WTC11 (cell line): Measurements from ENCODE around the gene PTPRG. TPM values are rescaled to one million over a fixed set of nuclear protein-coding genes. Genes with fewer than 3 reads are reported as not detected.

Experiments used
- ATAC-seq: fragments of 200-7000 bp; cut with Tn5 transposase; 2 replicates; pipeline ENCODE4 v1.10.0; 2021; ENCODE audit warnings: mild to moderate bottlenecking, moderate library complexity
- CTCF ChIA-PET: fragments of 300-600 bp; sonication (Branson Sonifier 250); formaldehyde crosslinking; loops from one replicate; lab custom pipeline; 2021; ENCODE audit warnings: antibody characterized with exemption; lab: Charles Lee
- POLR2A ChIA-PET: fragments of 350-600 bp; sonication (Branson Sonifier 250); formaldehyde crosslinking; loops from one replicate; lab custom pipeline; 2021; ENCODE audit warnings: antibody characterized with exemption; lab: Charles Lee
- DNase-seq: peaks from one replicate; pipeline ENCODE4 v3.0.0; 2021; ENCODE audit warnings: low spot score
- H3K27ac Mint-ChIP-seq: 2 replicates; pipeline ENCODE4 v1.8.0; 2021; ENCODE audit warnings: mixed read lengths
- H3K27me3 Mint-ChIP-seq: 2 replicates; pipeline ENCODE4 v1.8.0; 2021; ENCODE audit warnings: low read depth, mild to moderate bottlenecking, moderate library complexity, mixed read lengths
- H3K36me3 Mint-ChIP-seq: 2 replicates; pipeline ENCODE4 v1.8.0; 2021; ENCODE audit warnings: mixed read lengths
- H3K4me1 Mint-ChIP-seq: 2 replicates; pipeline ENCODE4 v1.8.0; 2022; ENCODE audit warnings: mixed read lengths
- H3K4me3 Mint-ChIP-seq: 2 replicates; pipeline ENCODE4 v1.8.0; 2021; ENCODE audit warnings: mild to moderate bottlenecking, moderate library complexity, mixed read lengths
- H3K9me3 Mint-ChIP-seq: 2 replicates; pipeline ENCODE4 v1.8.0; 2021; ENCODE audit warnings: mixed read lengths
- ATF1 ChIP-seq: sonication (generic); formaldehyde crosslinking; IDR thresholded peaks from 2 replicates; pipeline ENCODE4 v1.8.1; 2023; ENCODE audit warnings: mild to moderate bottlenecking, moderate library complexity, missing genetic modification reagents
- GABPB1 ChIP-seq: sonication (generic); formaldehyde crosslinking; IDR thresholded peaks from 2 replicates; pipeline ENCODE4 v1.8.1; 2023; ENCODE audit warnings: mild to moderate bottlenecking, missing genetic modification reagents
- GRHL2 ChIP-seq: fragments of 250-450 bp; sonication (Bioruptor Pico); IDR thresholded peaks from 2 replicates; pipeline ENCODE4 v1.8.0; 2022; ENCODE audit warnings: mild to moderate bottlenecking, moderate library complexity; ENCODE audit not compliant: insufficient replicate concordance, severe bottlenecking
- IRF2 ChIP-seq: sonication (generic); formaldehyde crosslinking; IDR thresholded peaks from 2 replicates; pipeline ENCODE4 v1.8.0; 2022; ENCODE audit warnings: low read depth, missing genetic modification reagents, borderline replicate concordance
- JUN ChIP-seq: sonication (generic); formaldehyde crosslinking; IDR thresholded peaks from 2 replicates; pipeline ENCODE4 v1.8.0; 2023; ENCODE audit warnings: mild to moderate bottlenecking, missing genetic modification reagents
- SP1 ChIP-seq: sonication (generic); formaldehyde crosslinking; conservative IDR thresholded peaks from 2 replicates; pipeline ENCODE4 v1.8.1; 2022; ENCODE audit warnings: missing genetic modification reagents
- ZBTB21 ChIP-seq: sonication (generic); formaldehyde crosslinking; IDR thresholded peaks from 2 replicates; pipeline ENCODE4 v1.8.1; 2023; ENCODE audit warnings: mild to moderate bottlenecking, missing genetic modification reagents, borderline replicate concordance
- total RNA-seq: library from RNA; stranded (reverse); gene quantifications from 3 replicates; pipeline ENCODE4 v1.2.3, GENCODE V29; 2021
- TF ChIP-seq, protein P1 (sequence below): sonication (generic); formaldehyde crosslinking; conservative IDR thresholded peaks from 2 replicates; pipeline ENCODE4 v1.8.1; 2022; ENCODE audit warnings: mild to moderate bottlenecking, missing genetic modification reagents
- TF ChIP-seq, protein P2 (sequence below): fragments of 250-450 bp; sonication (Bioruptor Pico); IDR thresholded peaks from 2 replicates; pipeline ENCODE4 v1.8.0; 2021; ENCODE audit warnings: mild to moderate bottlenecking
- TF ChIP-seq, protein P3 (sequence below): fragments of 200-600 bp; IDR thresholded peaks from 2 replicates; pipeline ENCODE4 v1.8.0; 2022; ENCODE audit warnings: antibody characterized with exemption
- TF ChIP-seq, protein P4 (sequence below): fragments of 250-450 bp; sonication (Bioruptor Pico); IDR thresholded peaks from 2 replicates; pipeline ENCODE4 v1.9.0; 2021; ENCODE audit warnings: mild to moderate bottlenecking, borderline replicate concordance
- TF ChIP-seq, protein P5 (sequence below): sonication (generic); formaldehyde crosslinking; IDR thresholded peaks from 2 replicates; pipeline ENCODE4 v1.8.1; 2023; ENCODE audit warnings: mild to moderate bottlenecking, missing genetic modification reagents, moderate library complexity
- TF ChIP-seq, protein P6 (sequence below): sonication (generic); formaldehyde crosslinking; IDR thresholded peaks from 2 replicates; pipeline ENCODE4 v1.8.1; 2022; ENCODE audit warnings: low read depth, missing genetic modification reagents, borderline replicate concordance
- TF ChIP-seq, protein P7 (sequence below): fragments of 250-450 bp; sonication (Bioruptor Pico); IDR thresholded peaks from 2 replicates; pipeline ENCODE4 v2.1.2; 2022; ENCODE audit warnings: mild to moderate bottlenecking, moderate library complexity
- TF ChIP-seq, protein P8 (sequence below): sonication (generic); formaldehyde crosslinking; IDR thresholded peaks from 2 replicates; pipeline ENCODE4 v1.8.1; 2022; ENCODE audit warnings: mild to moderate bottlenecking, moderate library complexity, missing genetic modification reagents

The PTPRG gene
- total RNA-seq, 1 experiment from 2014 or later: 106 TPM

DNA sequence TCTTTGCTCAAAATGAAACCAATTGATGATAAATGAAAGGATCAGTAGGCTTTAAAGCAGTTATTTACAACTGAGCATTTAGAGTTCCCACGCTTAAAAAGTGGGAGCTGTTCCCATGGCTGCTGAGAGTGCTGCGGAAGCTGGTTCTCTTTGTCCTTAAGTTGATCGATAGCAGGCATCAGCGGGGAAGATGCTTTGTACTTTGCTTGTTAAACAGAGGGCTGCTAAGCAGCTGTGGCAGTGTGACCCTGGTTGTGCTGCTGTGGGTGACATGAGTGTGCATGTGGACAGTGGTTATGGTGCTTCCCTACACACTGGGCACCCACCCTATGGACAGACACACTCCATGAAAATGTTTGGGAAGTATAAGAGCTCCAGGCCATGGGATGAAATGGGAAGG, 96.3 kb downstream of the PTPRG start (continued):
- TF ChIP-seq, protein P1, sequence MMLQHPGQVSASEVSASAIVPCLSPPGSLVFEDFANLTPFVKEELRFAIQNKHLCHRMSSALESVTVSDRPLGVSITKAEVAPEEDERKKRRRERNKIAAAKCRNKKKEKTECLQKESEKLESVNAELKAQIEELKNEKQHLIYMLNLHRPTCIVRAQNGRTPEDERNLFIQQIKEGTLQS (CRISPR knock-in tag): no peak

- H3K36me3 Mint-ChIP-seq: peaks cover 12% of the 10 kb centered on the region
- DNase-seq (no peak), ATAC-seq (no peak)
- ChIA-PET CTCF (no interaction called here), POLR2A (no interaction called here)
- TF ChIP-seq, protein P2, sequence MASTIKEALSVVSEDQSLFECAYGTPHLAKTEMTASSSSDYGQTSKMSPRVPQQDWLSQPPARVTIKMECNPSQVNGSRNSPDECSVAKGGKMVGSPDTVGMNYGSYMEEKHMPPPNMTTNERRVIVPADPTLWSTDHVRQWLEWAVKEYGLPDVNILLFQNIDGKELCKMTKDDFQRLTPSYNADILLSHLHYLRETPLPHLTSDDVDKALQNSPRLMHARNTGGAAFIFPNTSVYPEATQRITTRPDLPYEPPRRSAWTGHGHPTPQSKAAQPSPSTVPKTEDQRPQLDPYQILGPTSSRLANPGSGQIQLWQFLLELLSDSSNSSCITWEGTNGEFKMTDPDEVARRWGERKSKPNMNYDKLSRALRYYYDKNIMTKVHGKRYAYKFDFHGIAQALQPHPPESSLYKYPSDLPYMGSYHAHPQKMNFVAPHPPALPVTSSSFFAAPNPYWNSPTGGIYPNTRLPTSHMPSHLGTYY: no peak
- TF ChIP-seq JUN (CRISPR knock-in tag): no peak
- H3K4me1 Mint-ChIP-seq: peaks cover 55% of the 10 kb centered on the region
- no peaks in the 10 kb centered on the region for H3K27me3 Mint-ChIP-seq
- no peaks in the 10 kb centered on the region for H3K9me3 Mint-ChIP-seq
- H3K27ac Mint-ChIP-seq: peak overlapping the region; percentile 28
- no peak overlapping the region for H3K4me3 Mint-ChIP-seq
These were observed 101.5 kb downstream of the PTPRG start for GRCh38 chr3:61662861-61663260.

GRCh38 chr3:61663356-61664104, 102.2 kb downstream of the PTPRG start:
- DNase-seq (no peak), ATAC-seq (peak; percentile 24; the same call in 1 of the 2 replicates)
- H3K36me3 Mint-ChIP-seq: peaks cover 12% of the 10 kb centered on the region
- H3K27me3 Mint-ChIP-seq: no peaks in the 10 kb centered on the region
- ChIA-PET CTCF (interaction anchor here (0.9 kb wide), 1 partner anchor 99 kb away, joined by 3 read pairs; no protein-coding TSS in a partner anchor), POLR2A (no interaction called here)
- H3K4me1 Mint-ChIP-seq: peaks cover 60% of the 10 kb centered on the region
- H3K4me3 Mint-ChIP-seq: no peak overlapping the region
- H3K9me3 Mint-ChIP-seq: no peaks in the 10 kb centered on the region
- peak overlapping the region; percentile 92; the same call in 1 of the 2 replicates for H3K27ac Mint-ChIP-seq
- TF ChIP-seq, protein P3, sequence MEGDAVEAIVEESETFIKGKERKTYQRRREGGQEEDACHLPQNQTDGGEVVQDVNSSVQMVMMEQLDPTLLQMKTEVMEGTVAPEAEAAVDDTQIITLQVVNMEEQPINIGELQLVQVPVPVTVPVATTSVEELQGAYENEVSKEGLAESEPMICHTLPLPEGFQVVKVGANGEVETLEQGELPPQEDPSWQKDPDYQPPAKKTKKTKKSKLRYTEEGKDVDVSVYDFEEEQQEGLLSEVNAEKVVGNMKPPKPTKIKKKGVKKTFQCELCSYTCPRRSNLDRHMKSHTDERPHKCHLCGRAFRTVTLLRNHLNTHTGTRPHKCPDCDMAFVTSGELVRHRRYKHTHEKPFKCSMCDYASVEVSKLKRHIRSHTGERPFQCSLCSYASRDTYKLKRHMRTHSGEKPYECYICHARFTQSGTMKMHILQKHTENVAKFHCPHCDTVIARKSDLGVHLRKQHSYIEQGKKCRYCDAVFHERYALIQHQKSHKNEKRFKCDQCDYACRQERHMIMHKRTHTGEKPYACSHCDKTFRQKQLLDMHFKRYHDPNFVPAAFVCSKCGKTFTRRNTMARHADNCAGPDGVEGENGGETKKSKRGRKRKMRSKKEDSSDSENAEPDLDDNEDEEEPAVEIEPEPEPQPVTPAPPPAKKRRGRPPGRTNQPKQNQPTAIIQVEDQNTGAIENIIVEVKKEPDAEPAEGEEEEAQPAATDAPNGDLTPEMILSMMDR: no peak
- TF ChIP-seq SP1 (CRISPR knock-in tag) (no peak), GRHL2 (no peak), IRF2 (CRISPR knock-in tag) (no peak), JUN (CRISPR knock-in tag) (no peak), GABPB1 (CRISPR knock-in tag) (no peak), ATF1 (CRISPR knock-in tag) (no peak), ZBTB21 (no peak)
- TF ChIP-seq, protein P4, sequence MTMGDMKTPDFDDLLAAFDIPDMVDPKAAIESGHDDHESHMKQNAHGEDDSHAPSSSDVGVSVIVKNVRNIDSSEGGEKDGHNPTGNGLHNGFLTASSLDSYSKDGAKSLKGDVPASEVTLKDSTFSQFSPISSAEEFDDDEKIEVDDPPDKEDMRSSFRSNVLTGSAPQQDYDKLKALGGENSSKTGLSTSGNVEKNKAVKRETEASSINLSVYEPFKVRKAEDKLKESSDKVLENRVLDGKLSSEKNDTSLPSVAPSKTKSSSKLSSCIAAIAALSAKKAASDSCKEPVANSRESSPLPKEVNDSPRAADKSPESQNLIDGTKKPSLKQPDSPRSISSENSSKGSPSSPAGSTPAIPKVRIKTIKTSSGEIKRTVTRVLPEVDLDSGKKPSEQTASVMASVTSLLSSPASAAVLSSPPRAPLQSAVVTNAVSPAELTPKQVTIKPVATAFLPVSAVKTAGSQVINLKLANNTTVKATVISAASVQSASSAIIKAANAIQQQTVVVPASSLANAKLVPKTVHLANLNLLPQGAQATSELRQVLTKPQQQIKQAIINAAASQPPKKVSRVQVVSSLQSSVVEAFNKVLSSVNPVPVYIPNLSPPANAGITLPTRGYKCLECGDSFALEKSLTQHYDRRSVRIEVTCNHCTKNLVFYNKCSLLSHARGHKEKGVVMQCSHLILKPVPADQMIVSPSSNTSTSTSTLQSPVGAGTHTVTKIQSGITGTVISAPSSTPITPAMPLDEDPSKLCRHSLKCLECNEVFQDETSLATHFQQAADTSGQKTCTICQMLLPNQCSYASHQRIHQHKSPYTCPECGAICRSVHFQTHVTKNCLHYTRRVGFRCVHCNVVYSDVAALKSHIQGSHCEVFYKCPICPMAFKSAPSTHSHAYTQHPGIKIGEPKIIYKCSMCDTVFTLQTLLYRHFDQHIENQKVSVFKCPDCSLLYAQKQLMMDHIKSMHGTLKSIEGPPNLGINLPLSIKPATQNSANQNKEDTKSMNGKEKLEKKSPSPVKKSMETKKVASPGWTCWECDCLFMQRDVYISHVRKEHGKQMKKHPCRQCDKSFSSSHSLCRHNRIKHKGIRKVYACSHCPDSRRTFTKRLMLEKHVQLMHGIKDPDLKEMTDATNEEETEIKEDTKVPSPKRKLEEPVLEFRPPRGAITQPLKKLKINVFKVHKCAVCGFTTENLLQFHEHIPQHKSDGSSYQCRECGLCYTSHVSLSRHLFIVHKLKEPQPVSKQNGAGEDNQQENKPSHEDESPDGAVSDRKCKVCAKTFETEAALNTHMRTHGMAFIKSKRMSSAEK (CRISPR knock-in tag): no peak
- TF ChIP-seq, protein P1 (CRISPR knock-in tag): no peak
- TF ChIP-seq, protein P2: no peak
- TF ChIP-seq, protein P5, sequence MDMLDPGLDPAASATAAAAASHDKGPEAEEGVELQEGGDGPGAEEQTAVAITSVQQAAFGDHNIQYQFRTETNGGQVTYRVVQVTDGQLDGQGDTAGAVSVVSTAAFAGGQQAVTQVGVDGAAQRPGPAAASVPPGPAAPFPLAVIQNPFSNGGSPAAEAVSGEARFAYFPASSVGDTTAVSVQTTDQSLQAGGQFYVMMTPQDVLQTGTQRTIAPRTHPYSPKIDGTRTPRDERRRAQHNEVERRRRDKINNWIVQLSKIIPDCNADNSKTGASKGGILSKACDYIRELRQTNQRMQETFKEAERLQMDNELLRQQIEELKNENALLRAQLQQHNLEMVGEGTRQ: no peak
- TF ChIP-seq, protein P6, sequence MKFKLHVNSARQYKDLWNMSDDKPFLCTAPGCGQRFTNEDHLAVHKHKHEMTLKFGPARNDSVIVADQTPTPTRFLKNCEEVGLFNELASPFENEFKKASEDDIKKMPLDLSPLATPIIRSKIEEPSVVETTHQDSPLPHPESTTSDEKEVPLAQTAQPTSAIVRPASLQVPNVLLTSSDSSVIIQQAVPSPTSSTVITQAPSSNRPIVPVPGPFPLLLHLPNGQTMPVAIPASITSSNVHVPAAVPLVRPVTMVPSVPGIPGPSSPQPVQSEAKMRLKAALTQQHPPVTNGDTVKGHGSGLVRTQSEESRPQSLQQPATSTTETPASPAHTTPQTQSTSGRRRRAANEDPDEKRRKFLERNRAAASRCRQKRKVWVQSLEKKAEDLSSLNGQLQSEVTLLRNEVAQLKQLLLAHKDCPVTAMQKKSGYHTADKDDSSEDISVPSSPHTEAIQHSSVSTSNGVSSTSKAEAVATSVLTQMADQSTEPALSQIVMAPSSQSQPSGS (CRISPR knock-in tag): no peak
- TF ChIP-seq, protein P7, sequence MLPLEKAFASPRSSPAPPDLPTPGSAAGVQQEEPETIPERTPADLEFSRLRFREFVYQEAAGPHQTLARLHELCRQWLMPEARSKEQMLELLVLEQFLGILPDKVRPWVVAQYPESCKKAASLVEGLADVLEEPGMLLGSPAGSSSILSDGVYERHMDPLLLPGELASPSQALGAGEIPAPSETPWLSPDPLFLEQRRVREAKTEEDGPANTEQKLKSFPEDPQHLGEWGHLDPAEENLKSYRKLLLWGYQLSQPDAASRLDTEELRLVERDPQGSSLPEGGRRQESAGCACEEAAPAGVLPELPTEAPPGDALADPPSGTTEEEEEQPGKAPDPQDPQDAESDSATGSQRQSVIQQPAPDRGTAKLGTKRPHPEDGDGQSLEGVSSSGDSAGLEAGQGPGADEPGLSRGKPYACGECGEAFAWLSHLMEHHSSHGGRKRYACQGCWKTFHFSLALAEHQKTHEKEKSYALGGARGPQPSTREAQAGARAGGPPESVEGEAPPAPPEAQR (CRISPR knock-in tag): no peak
- TF ChIP-seq, protein P8, sequence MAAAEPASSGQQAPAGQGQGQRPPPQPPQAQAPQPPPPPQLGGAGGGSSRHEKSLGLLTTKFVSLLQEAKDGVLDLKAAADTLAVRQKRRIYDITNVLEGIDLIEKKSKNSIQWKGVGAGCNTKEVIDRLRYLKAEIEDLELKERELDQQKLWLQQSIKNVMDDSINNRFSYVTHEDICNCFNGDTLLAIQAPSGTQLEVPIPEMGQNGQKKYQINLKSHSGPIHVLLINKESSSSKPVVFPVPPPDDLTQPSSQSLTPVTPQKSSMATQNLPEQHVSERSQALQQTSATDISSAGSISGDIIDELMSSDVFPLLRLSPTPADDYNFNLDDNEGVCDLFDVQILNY (CRISPR knock-in tag): no peak
